HUES48 (cell line): Measurements from ENCODE around the gene C16orf95.
"Not testable (repeated sequence)": the region's sequence is repeated elsewhere in the genome, so short reads cannot be mapped to it uniquely, and the experiment has no call there.

Experiments used
- H3K27ac ChIP-seq: one replicate; pipeline ENCODE4 v1.7.0; 2013; ENCODE audit warnings: low read depth, low read length, inconsistent platforms
- H3K27me3 ChIP-seq: 2 replicates; pipeline ENCODE4 v1.6.1; 2013; ENCODE audit warnings: mild to moderate bottlenecking, low read length; ENCODE audit not compliant: control insufficient read depth, insufficient read depth
- H3K36me3 ChIP-seq: 2 replicates; pipeline ENCODE4 v1.6.1; 2013; ENCODE audit warnings: low read length; ENCODE audit not compliant: control insufficient read depth, insufficient read depth
- H3K4me1 ChIP-seq: 2 replicates; pipeline ENCODE4 v1.6.1; 2013; ENCODE audit warnings: mild to moderate bottlenecking, low read length; ENCODE audit not compliant: control insufficient read depth, insufficient read depth
- H3K4me3 ChIP-seq: 2 replicates; pipeline ENCODE4 v1.5.1; 2013; ENCODE audit warnings: mild to moderate bottlenecking, low read depth, low read length
- H3K9ac ChIP-seq: 2 replicates; pipeline ENCODE4 v1.6.1; 2013; ENCODE audit warnings: mild to moderate bottlenecking, low read depth, low read length, moderate library complexity
- H3K9me3 ChIP-seq: 2 replicates; pipeline ENCODE4 v1.6.1; 2013; ENCODE audit warnings: low read length; ENCODE audit not compliant: control insufficient read depth, insufficient read depth

C16orf95 gene, protein sequence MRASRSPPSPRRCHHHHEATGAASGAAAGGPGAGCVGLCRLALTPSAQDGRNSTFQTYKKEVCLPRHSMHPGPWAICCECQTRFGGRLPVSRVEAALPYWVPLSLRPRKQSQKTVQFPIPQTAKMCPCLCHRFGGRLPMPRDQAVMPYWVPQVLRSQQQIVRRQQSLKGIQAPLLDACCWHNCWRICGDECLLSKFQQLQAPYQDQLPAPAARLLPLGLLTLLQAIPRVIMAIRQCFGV

DNA sequence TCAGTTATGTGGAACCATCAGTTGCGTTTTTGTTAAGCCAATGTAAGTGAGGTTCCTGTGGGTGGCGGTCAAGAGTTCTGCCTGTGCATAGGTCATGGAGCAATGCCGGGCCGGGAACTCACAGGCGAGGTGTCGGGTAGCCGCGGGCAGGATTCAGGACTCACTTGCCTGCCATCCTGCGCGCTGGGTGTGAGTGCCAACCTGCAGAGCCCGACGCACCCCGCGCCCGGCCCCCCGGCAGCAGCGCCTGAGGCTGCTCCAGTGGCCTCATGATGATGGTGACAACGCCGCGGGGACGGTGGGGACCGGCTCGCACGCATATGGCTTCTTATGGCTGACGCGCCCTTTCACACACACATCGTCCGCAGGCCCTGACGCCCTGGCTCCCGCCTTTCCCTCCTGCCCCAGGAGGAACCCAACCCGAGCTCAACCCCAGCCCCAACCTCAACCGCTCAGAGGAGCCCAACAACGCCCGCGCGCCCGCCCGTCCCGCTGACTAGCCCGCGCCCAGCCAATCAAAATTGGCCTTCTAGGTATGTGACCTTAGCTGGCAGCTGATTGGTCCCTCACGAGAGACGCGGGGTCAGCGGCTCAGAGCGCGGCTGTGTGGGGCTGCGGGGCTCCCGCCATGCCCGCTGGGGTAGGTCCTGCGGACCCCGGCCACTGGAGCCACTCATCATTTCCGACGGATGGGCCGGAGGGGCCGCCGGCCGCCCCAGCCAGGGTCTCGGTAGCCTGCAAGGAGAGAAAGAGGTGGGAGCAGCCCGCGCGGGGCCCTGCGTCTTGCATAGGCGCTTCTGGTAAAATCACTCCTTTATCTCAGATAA is at the start of gene C16orf95:
C16orf95 (minus strand) TSS at position 470 of the 827 bp plus-strand sequence; CDS start at position 320, 150 bp downstream.
- Histone ChIP-seq H3K27ac (peak within 1 kb of the TSS; percentile 95), H3K4me1 (no peaks in the 10 kb centered on the region), H3K9me3 (no peaks in the 10 kb centered on the region), H3K27me3 (no peaks in the 10 kb centered on the region), H3K4me3 (peak within 1 kb of the TSS; percentile 92), H3K9ac (peak within 1 kb of the TSS; percentile 99), H3K36me3 (no peaks in the 10 kb centered on the region)

DNA sequence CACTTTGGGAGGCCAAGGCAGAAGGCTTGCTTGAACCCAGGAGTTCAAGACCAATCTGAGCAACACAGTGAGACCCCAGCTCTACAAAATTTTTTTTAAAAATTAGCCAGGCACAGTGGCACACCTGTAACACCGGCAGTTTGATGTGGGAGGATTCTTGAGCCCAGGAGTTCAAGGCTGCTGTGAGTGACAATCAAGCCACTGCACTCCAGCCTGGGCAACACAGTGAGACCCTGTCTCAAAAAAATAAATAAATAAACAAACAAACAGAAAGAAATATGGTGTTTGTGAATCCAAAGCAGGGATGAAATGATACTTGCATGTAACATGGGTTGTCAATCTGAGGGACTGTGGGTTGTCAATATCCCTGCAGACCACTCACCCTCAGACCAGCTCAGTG is 49.7 kb upstream of the C16orf95 start:
- Histone ChIP-seq H3K27me3 (no peaks in the 10 kb centered on the region), H3K4me1 (no peaks in the 10 kb centered on the region), H3K4me3 (no peak overlapping the region), H3K9me3 (no peaks in the 10 kb centered on the region), H3K36me3 (0 out of 2 replicates have a peak, but pooled peaks cover 3% of the 10 kb centered on the region), H3K9ac (no peak overlapping the region), H3K27ac (no peak overlapping the region)

DNA sequence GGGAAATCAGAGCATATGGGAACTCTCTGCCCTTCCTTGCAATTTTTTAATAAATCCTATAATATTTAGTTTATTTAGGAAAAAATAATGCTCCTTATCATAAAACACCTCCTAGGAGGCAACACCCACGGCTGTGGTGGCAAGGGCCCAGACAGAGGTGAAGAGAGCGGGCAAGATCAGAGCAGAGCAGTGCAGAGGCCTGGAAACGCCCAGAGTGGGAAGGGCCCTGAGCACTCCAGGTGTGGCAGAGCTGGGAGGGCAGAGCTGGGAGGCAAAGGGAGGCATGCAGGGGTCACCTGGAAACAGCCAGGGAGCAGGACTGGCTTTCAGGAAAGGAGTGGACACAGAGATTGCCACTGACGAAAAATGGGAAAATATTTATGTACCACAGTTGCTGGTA is 49.1 kb upstream of the C16orf95 start:
- Histone ChIP-seq H3K27ac (no peak overlapping the region), H3K36me3 (0 out of 2 replicates have a peak, but pooled peaks cover 8% of the 10 kb centered on the region), H3K9me3 (no peaks in the 10 kb centered on the region), H3K4me3 (no peak overlapping the region), H3K27me3 (no peaks in the 10 kb centered on the region), H3K4me1 (no peaks in the 10 kb centered on the region), H3K9ac (no peak overlapping the region)

DNA sequence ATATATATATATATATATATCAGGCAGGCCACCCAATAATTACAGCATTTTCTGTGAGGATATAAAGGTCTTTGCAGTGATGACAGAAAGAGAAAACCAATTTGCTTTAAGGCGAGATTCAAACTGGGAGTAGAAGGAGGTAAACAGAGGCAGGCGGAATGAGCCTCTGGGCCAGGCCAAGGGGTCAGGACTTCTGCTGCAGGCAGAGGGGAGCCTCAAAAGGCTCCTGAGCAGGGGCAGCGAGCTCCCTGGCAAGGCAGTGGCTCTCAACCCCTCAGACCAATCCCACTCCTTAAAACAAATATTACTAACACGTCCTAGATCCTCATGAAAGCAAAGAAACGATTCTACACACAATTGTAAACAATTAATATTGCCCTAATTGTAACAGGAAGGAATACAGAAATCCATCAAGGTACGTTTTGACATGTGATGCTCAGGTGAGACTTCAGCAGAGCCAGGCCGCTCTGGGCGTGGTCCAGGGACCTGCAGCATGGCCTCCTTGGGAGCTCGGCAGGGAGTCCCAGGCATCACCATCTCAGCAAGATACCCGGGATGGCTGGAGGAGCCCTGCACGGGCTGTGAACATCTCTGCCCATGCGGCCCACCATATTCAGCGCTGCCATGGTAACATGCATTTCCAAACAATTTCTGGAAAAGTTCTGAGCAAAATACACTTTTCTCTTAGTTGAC is 48.0 kb upstream of the C16orf95 start:
- H3K9me3 ChIP-seq: no peaks in the 10 kb centered on the region
- H3K4me1 ChIP-seq: no peaks in the 10 kb centered on the region
- H3K4me3 ChIP-seq: no peak overlapping the region
- H3K27me3 ChIP-seq: no peaks in the 10 kb centered on the region
- no peak overlapping the region for H3K9ac ChIP-seq
- H3K36me3 ChIP-seq: peaks cover 10% of the 10 kb centered on the region; the same call in 1 of the 2 replicates
- no peak overlapping the region for H3K27ac ChIP-seq

DNA sequence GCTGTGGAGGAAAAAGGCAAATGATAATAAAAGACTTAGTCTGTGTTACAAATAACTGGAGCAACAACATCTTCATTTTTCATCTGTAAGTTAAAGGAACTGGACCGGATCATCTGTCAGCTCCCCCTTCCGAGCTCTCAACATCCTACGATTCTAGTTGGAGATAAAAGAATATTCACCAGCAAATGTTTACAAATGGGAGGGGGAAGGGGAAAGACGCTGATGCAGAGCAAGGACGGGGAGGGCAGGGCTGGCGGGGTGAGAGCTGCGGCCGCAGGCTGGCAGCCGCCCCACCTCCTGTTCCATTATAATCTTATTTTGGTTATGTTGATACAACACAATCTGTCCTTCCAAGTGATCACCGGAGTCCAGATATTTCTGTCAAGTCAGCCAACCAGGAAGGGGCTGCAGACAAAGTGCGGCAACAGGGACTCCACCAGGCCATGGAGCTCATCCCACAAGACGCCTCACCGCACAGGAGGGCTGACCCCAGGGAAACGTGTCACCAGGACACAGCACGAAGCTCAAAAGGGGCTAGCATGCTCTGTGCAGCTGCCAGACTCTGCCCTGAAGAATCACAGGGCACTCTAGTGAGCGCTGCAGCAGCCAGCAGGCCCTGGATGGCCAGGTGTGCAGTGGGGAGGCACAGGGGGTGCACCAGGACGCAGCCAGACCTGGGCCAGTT is 46.7 kb upstream of the C16orf95 start:
- no peaks in the 10 kb centered on the region for H3K4me1 ChIP-seq
- H3K9me3 ChIP-seq: no peaks in the 10 kb centered on the region
- no peak overlapping the region for H3K4me3 ChIP-seq
- H3K9ac ChIP-seq: no peak overlapping the region
- no peaks in the 10 kb centered on the region for H3K27me3 ChIP-seq
- H3K36me3 ChIP-seq: peaks cover 22% of the 10 kb centered on the region
- no peak overlapping the region for H3K27ac ChIP-seq

DNA sequence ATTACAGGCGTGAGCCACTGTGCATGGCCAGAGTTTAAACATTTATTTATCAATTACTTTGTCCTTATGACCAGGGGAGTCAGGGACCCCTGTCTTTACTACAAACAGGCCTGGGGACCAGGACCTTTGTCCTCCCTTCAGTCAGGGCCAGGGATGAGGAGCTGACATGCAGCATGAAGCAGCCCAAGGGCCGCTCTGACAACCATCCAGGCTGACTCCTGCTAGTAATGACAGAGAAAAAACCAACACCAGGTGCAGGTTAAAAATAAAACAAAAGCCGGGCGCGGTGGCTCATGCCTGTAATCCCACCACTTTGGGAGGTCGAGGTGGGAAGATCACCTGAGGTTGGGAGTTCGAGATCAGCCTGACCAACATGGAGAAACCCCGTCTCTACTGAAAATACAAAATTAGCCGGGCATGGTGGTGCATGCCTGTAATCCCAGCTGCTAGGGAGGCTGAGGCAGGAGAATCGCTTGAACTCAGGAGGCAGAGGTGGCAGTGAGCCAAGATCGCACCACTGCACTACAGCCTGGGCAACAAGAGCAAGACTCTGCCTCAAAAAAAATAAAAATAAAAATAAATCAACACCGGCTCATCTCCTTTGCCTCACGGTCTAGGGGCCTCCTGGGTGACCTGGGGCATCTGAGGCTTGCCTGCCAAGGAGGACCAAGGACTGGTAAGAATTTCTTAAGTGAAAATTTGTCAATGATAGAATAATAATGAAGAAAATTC is 45.8 kb upstream of the C16orf95 start:
- not testable (repeated sequence) for H3K9ac ChIP-seq, H3K9me3 ChIP-seq, H3K4me1 ChIP-seq, H3K27ac ChIP-seq, H3K4me3 ChIP-seq, H3K27me3 ChIP-seq
- peaks cover 31% of the 10 kb centered on the region for H3K36me3 ChIP-seq

DNA sequence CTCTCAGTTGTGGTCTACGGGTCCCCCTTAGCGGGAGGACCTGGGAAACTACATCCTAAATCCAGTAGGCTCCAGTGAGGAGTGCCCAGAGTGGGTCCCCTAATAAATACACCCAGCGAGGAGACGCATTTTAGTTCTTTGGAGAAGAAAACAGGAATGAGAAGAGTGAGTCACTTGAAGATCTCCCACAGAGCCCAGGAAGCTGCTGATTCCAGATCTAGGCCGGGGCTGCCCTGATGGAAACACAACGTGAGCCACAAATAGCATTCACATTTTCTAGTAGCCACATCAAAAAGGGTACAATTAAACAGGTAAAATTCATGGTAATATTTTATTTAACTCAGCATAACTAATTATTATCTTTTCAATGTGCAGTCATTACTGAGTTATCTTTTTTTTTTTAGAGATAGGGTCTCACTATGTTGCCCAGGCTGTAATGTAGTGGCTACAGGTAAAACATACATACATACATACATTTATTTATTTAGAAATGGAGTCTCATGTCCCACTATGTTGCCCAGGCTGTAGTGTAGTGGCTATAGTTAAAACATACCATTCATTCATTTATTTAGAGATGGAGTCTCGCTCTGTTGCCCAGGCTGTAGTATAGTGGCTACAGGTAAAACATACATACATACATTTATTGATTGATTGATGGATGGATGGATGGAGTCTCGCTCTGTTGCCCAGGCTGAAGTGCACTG is 44.9 kb upstream of the C16orf95 start:
- Histone ChIP-seq H3K4me1 (no peaks in the 10 kb centered on the region), H3K9me3 (no peaks in the 10 kb centered on the region), H3K36me3 (peaks cover 34% of the 10 kb centered on the region)

DNA sequence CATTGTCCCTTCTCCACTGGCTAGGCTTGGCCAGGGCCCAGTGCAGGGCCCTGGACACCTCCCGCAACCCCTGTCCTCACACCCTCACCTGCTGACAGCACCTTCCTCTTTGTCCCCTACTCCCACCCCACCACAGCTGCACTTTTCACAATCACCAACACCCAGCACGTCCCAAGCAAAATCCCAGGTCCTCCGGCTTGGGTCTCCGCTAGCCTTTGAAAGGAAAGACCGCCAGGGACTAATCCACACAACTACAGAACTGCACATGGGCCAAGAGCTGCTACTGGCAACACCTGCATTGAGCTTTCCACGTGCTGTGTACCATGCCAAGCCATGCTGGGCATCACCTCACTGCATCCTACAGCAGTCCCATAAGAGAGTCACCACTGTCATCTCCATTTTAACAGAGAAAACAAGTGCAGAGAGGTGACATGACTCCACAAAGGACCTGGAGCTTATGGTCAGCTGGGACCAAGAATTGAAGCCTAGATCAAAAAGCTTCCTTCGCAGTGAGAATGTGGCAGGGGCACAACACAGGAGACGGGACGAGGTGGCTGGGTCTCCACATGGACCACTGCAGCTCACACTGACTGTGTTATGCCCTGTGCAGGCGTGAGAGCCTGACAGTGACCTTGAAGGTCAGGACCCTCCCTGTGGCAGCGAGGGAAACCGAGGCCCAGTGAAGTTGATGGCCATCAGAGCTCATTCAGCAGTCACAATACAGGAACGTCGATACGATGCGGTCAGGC is 43.8 kb upstream of the C16orf95 start:
- Histone ChIP-seq H3K4me1 (no peaks in the 10 kb centered on the region), H3K9me3 (no peaks in the 10 kb centered on the region), H3K27me3 (no peaks in the 10 kb centered on the region), H3K9ac (no peak overlapping the region), H3K4me3 (no peak overlapping the region), H3K36me3 (peaks cover 34% of the 10 kb centered on the region), H3K27ac (no peak overlapping the region)

More for the DNA sequence above, 44.9 kb upstream of the C16orf95 start:
- Histone ChIP-seq H3K27ac (no peak overlapping the region), H3K27me3 (no peaks in the 10 kb centered on the region), H3K4me3 (no peak overlapping the region), H3K9ac (no peak overlapping the region)

DNA sequence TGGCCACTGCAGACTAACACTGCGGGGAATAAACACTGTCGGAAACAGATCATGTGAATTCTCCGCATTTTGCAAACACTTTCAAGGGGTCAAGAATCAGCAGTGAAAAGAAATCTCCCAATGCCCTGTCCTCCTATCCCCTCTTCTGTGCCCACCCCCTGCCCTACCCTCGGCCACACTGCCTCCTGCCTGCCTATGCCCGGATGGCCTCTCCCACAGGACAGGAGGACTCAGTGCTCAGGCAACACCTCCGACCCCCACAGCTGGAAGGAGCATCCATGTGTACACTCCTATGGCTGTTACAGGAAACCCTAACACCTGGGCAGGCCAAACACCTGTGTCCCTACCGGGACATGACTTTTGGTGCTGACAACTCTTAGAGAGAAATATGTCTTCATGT is 41.9 kb upstream of the C16orf95 start:
- Histone ChIP-seq H3K36me3 (peaks cover 34% of the 10 kb centered on the region), H3K9me3 (no peaks in the 10 kb centered on the region), H3K4me3 (no peak overlapping the region), H3K27ac (no peak overlapping the region), H3K4me1 (no peaks in the 10 kb centered on the region), H3K9ac (no peak overlapping the region), H3K27me3 (no peaks in the 10 kb centered on the region)
